ENCODE measurements around the gene TEX30. TPM values are rescaled to one million over a fixed set of nuclear protein-coding genes. Genes with fewer than 3 reads are reported as not detected.

Gene TEX30
- total and polyA plus RNA-seq, 2 donors (not counting 3 experiments of a cell fraction or from before 2014, with no cell fraction given): 12.5 to 19.8 TPM

DNA sequence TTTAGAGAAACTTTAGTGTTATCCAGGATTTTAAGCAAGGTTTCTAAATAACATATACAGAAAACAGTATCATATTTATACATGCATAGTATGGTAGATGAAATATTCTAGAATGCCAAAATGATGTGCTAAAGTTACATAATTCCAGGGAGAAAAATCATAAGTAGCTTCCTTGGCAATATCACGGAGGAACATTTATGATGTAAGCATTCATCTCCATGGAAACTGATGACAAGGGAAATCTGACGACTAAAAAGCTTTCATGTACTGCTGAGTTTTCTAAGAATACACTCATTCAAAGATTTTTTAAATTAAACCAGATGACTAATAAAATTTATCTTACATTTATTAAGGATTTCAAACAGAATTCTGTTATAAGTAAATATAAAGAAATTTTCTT, 4.7 kb downstream of the TEX30 start:
- Histone ChIP-seq H3K9ac (replicated peaks; ENCODE audit: extremely low read depth, insufficient read depth, low read length) (no peak overlapping the region), H3K4me3 (replicated peaks in 1 of 3; ENCODE audit: insufficient read depth in 1 of 3, low read depth in 1 of 3, low read length in 3 of 3) (no peak overlapping the region), H3K4me2 (ENCODE audit: insufficient read depth, low read length) (no peak overlapping the region), H3K9me1 (replicated peaks; ENCODE audit: control insufficient read depth, extremely low read depth, insufficient read depth, low read length) (no peaks in the 10 kb centered on the region), H3K36me3 (ENCODE audit: control insufficient read depth in 2 of 2, extremely low read depth in 1 of 2, insufficient read depth in 2 of 2, low read length in 2 of 2) (no peaks in the 10 kb centered on the region), H2AFZ (ENCODE audit: low read depth, low read length) (no peak overlapping the region), H3K4me1 (ENCODE audit: control insufficient read depth, extremely low read depth, insufficient read depth, low read length) (peaks cover 16% of the 10 kb centered on the region), H3K79me2 (ENCODE audit: control insufficient read depth, insufficient read depth, low read length) (peaks cover 22% of the 10 kb centered on the region), H4K20me1 (replicated peaks; ENCODE audit: control insufficient read depth, extremely low read depth, insufficient read depth, low read length) (no peaks in the 10 kb centered on the region), H3K9me3 (replicated peaks; ENCODE audit: control insufficient read depth, insufficient read depth, low read length) (no peaks in the 10 kb centered on the region), H3K27ac (ENCODE audit: insufficient read depth, low read depth, low read length) (no peak overlapping the region), H3K27me3 (ENCODE audit: control insufficient read depth in 2 of 2, insufficient read depth in 2 of 2, low read length in 2 of 2) (no peaks in the 10 kb centered on the region)
- ChIA-PET POLR2A (no interaction called here), CTCF (interaction anchor here (0.9 to 3.1 kb wide), 7 partner anchors 11 to 188 kb away, joined by 3 to 29 read pairs (median 3); no protein-coding TSS in a partner anchor)
- dilution Hi-C loops (cut with MboI; ENCODE audit: extremely low pct_ligation_motif_present, low sequenced_read_pairs): no loop called here
- no peak for TF ChIP-seq POLR2A (IDR thresholded peaks at IDR 0.05; ENCODE audit: low read depth, low read length)
- DNase-seq (ENCODE audit: low read depth, low spot score) (no peak), FAIRE-seq (no peak)
- no TSS peak for BruUV-seq (replicated peaks)
- intact Hi-C loops (cut with micrococcal nuclease): loop anchor here (1.0 kb wide), 1 partner anchor 177 kb away; no protein-coding TSS in a partner anchor

DNA sequence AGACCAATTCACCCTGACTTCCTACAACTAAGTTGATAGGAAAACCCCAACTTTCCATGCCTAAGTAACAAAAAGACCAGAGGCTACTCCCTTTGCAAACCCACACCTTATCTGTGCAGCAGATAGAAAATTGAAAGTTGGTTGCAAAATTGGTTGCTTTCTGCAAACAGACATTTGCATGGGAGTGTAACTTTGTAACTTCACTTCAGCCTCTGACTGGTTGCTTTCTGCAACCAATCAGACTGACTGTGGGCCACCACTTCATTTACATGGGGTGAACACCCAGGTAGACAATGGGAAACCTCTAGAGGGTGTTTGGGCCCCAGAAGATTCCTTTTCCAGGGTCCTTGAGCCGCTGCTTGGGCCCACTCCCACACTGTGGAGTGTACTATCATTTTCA, 9.8 kb downstream of the TEX30 start:
- BruUV-seq (replicated peaks): no TSS peak

More for the DNA sequence above, 9.8 kb downstream of the TEX30 start:
- H3K4me3 ChIP-seq (replicated peaks in 1 of 3; ENCODE audit: insufficient read depth in 1 of 3, low read depth in 1 of 3, low read length in 3 of 3): no peak overlapping the region
- no peak overlapping the region for H3K4me2 ChIP-seq (ENCODE audit: insufficient read depth, low read length)
- no peak for TF ChIP-seq JUN (IDR thresholded peaks at IDR 0.05; ENCODE audit: borderline replicate concordance, insufficient read depth, insufficient read length, low read depth)
- TF ChIP-seq MYC (IDR thresholded peaks at IDR 0.05; ENCODE audit: low read depth, low read length): no peak
- H4K20me1 ChIP-seq (replicated peaks; ENCODE audit: control insufficient read depth, extremely low read depth, insufficient read depth, low read length): no peaks in the 10 kb centered on the region
- no peaks in the 10 kb centered on the region for H3K4me1 ChIP-seq (ENCODE audit: control insufficient read depth, extremely low read depth, insufficient read depth, low read length)
- H3K9ac ChIP-seq (replicated peaks; ENCODE audit: extremely low read depth, insufficient read depth, low read length): no peak overlapping the region
- dilution Hi-C loops (cut with MboI; ENCODE audit: extremely low pct_ligation_motif_present, low sequenced_read_pairs): no loop called here
- no peaks in the 10 kb centered on the region for H3K36me3 ChIP-seq (ENCODE audit: control insufficient read depth in 2 of 2, extremely low read depth in 1 of 2, insufficient read depth in 2 of 2, low read length in 2 of 2)
- no peak overlapping the region for H2AFZ ChIP-seq (ENCODE audit: low read depth, low read length)
- H3K9me3 ChIP-seq (replicated peaks; ENCODE audit: control insufficient read depth, insufficient read depth, low read length): no peaks in the 10 kb centered on the region
- POLR2A ChIA-PET: no interaction called here
- H3K27ac ChIP-seq (ENCODE audit: insufficient read depth, low read depth, low read length): no peak overlapping the region
- no peak for FAIRE-seq
- CTCF ChIA-PET: no interaction called here
- H3K79me2 ChIP-seq (ENCODE audit: control insufficient read depth, insufficient read depth, low read length): no peaks in the 10 kb centered on the region
- no peaks in the 10 kb centered on the region for H3K27me3 ChIP-seq (ENCODE audit: control insufficient read depth in 2 of 2, insufficient read depth in 2 of 2, low read length in 2 of 2)
- no peak for DNase-seq (ENCODE audit: low read depth, low spot score)
- intact Hi-C loops (cut with micrococcal nuclease): loop anchor here (2.0 kb wide), 1 partner anchor 13 kb away; no protein-coding TSS in a partner anchor
- H3K9me1 ChIP-seq (replicated peaks; ENCODE audit: control insufficient read depth, extremely low read depth, insufficient read depth, low read length): no peaks in the 10 kb centered on the region

Measured in endothelial cell of umbilical vein (primary cell).